Measurements from ENCODE around the gene TMBIM4. TPM values are rescaled to one million over a fixed set of nuclear protein-coding genes. Genes with fewer than 3 reads are reported as not detected.

The TMBIM4 gene
- 47.6 to 52.7 TPM (median 49.2 TPM) in 5 replicates for total RNA-seq (2022; extraction: Qiagen RNA extraction; ENCODE audit: low read depth)

GRCh38 chr12:66169221-66170170 is at the start of gene TMBIM4:
Gene TMBIM4 (minus strand): TSS chr12:66169996. CDS start chr12:66169951, 45 bp downstream.

GRCh38 chr12:66188584-66189485 is 19.0 kb upstream of the TMBIM4 start, which contains the start of gene IRAK3:
Gene IRAK3 (plus strand): TSS chr12:66189214. CDS start chr12:66189300, 86 bp downstream.

GRCh38 chr12:66130267-66131066 is 39.3 kb downstream of the TMBIM4 start, which contains the start of gene LLPH:
Gene LLPH (minus strand): TSS chr12:66130750. CDS start chr12:66129106, 1,644 bp downstream.

Other genes with a start within 250 kb of the TMBIM4 start
- 46.9 to 61.3 TPM (median 57.8 TPM) in 5 replicates for gene LLPH, start 39.2 kb downstream of the TMBIM4 start, total RNA-seq (2022; extraction: Qiagen RNA extraction; ENCODE audit: low read depth)
- gene IRAK3, start 19.2 kb upstream of the TMBIM4 start, total RNA-seq (2022; extraction: Qiagen RNA extraction; ENCODE audit: low read depth), result 0.03 to 0.09 TPM (median 0.06 TPM) in 5 replicates
- 1.5 to 1.7 TPM (median 1.7 TPM) in 5 replicates for gene HELB, start 132.5 kb upstream of the TMBIM4 start, total RNA-seq (2022; extraction: Qiagen RNA extraction; ENCODE audit: low read depth)